B cell (primary cell): Measurements from ENCODE around the gene PAQR4. TPM values are rescaled to one million over a fixed set of nuclear protein-coding genes. Genes with fewer than 3 reads are reported as not detected.
A peak's percentile ranks its signal among the peaks of the same experiment; 100 is the strongest.

Experiments
- ATAC-seq: fragments of 200-7000 bp; cut with Tn5 transposase; one replicate; pipeline ENCODE4 v1.10.0; 2021; ENCODE audit warnings: low read depth, mild to moderate bottlenecking, moderate number of reproducible peaks, moderate library complexity
- CTCF ChIA-PET: fragments of 350-600 bp; sonication (Branson Sonifier 250); formaldehyde crosslinking; loops from one replicate; lab custom pipeline; 2021; ENCODE audit warnings: antibody characterized with exemption, inconsistent platforms; lab: Charles Lee
- POLR2A ChIA-PET: fragments of 350-600 bp; sonication (Branson Sonifier 250); formaldehyde crosslinking; loops from one replicate; lab custom pipeline; 2021; ENCODE audit warnings: antibody characterized with exemption; lab: Charles Lee
- DNase-seq: peaks from one replicate; pipeline ENCODE4 v3.0.0; 2013
- H2AFZ ChIP-seq: 2 replicates; pipeline ENCODE4 v1.6.1; 2012; ENCODE audit warnings: mild to moderate bottlenecking, low read depth, low read length; ENCODE audit not compliant: insufficient read depth, poor library complexity, severe bottlenecking
- H3K27ac ChIP-seq, 2 donors: 1 replicate in 1 of 2; 2 replicates in 1 of 2; pipeline ENCODE4 v1.5.1; 2012 to 2013; ENCODE audit warnings: low read length in 2 of 2, mild to moderate bottlenecking in 2 of 2, moderate library complexity in 1 of 2
- H3K27me3 ChIP-seq, 4 experiments: fragments of 200-600 bp in 1 of 4; sonication (generic) in 1 of 4; replicated peaks in 1 of 4; 1 replicate in 2 of 4; 2 replicates in 2 of 4; pipeline versions ENCODE4 v1.6.1 to v1.7.0; 2013 to 2016; ENCODE audit warnings: low read length in 3 of 4, mild to moderate bottlenecking in 2 of 4, mixed read lengths in 1 of 4, moderate library complexity in 1 of 4; ENCODE audit not compliant: insufficient read depth in 4 of 4, control insufficient read depth in 3 of 4; ENCODE audit errors: control extremely low read depth in 1 of 4
- H3K36me3 ChIP-seq, 2 experiments: replicated peaks in 1 of 2; 1 replicate in 1 of 2; 2 replicates in 1 of 2; pipeline versions ENCODE4 v1.6.1 to v1.7.1; 2013; ENCODE audit warnings: low read length in 1 of 2; ENCODE audit not compliant: insufficient read depth in 2 of 2, control insufficient read depth in 1 of 2; ENCODE audit errors: control extremely low read depth in 1 of 2, extremely low read depth in 1 of 2
- H3K4me1 ChIP-seq, 2 donors: fragments of 200-600 bp in 1 of 2; sonication (generic) in 1 of 2; 1 replicate in 1 of 2; 2 replicates in 1 of 2; pipeline versions ENCODE4 v1.5.1 to v1.6.1; 2013 to 2017; ENCODE audit warnings: low read length in 2 of 2; ENCODE audit not compliant: control insufficient read depth in 2 of 2, insufficient read depth in 2 of 2
- H3K4me2 ChIP-seq: replicated peaks from 2 replicates; pipeline ENCODE3; 2012; ENCODE audit warnings: mild to moderate bottlenecking, low read depth, low read length; ENCODE audit not compliant: poor library complexity, severe bottlenecking
- H3K4me3 ChIP-seq, 5 experiments: fragments of 200-600 bp in 1 of 5; sonication (generic) in 1 of 5; 1 replicate in 3 of 5; 2 replicates in 2 of 5; pipeline versions ENCODE4 v1.5.1 to v1.7.0; 2011 to 2016; ENCODE audit warnings: low read length in 4 of 5, mild to moderate bottlenecking in 4 of 5, low read depth in 2 of 5, control low read depth in 1 of 5, moderate library complexity in 1 of 5; ENCODE audit not compliant: insufficient read depth in 1 of 5; ENCODE audit errors: control extremely low read depth in 1 of 5, extremely low read depth in 1 of 5
- H3K79me2 ChIP-seq: fragments of 200-600 bp; sonication (generic); one replicate; pipeline ENCODE4 v1.6.0; 2016; ENCODE audit warnings: low read length; ENCODE audit not compliant: control insufficient read depth, insufficient read depth
- H3K9ac ChIP-seq: fragments of 200-600 bp; sonication (generic); 2 replicates; pipeline ENCODE4 v1.6.1; 2017; ENCODE audit warnings: mild to moderate bottlenecking, low read length, moderate library complexity
- H3K9me3 ChIP-seq, 3 donors: one replicate each; pipeline versions ENCODE4 v1.6.1 to v1.7.1; 2013; ENCODE audit warnings: low read length in 2 of 3; ENCODE audit not compliant: control insufficient read depth in 2 of 3, insufficient read depth in 1 of 3; ENCODE audit errors: control extremely low read depth in 1 of 3
- H4K20me1 ChIP-seq: 2 replicates; pipeline ENCODE4 v1.6.0; 2012; ENCODE audit warnings: mild to moderate bottlenecking, low read length; ENCODE audit not compliant: insufficient read depth, control insufficient read depth, poor library complexity, severe bottlenecking
- H3K27ac Mint-ChIP-seq: one replicate; pipeline ENCODE4 v1.8.0; 2021; ENCODE audit warnings: mixed read lengths
- H3K27me3 Mint-ChIP-seq: one replicate; pipeline ENCODE4 v1.8.0; 2021; ENCODE audit warnings: mixed read lengths
- H3K4me1 Mint-ChIP-seq: one replicate; pipeline ENCODE4 v1.8.0; 2021; ENCODE audit warnings: mixed read lengths
- H3K4me3 Mint-ChIP-seq: one replicate; pipeline ENCODE4 v1.8.0; 2021; ENCODE audit warnings: mixed read lengths
- H3K9me3 Mint-ChIP-seq: one replicate; pipeline ENCODE4 v1.8.0; 2022; ENCODE audit warnings: mixed read lengths; ENCODE audit not compliant: insufficient read depth
- EZH2 ChIP-seq: IDR thresholded peaks from 2 replicates; pipeline ENCODE4 v1.6.1; 2012; ENCODE audit warnings: borderline replicate concordance, low read depth, mild to moderate bottlenecking, moderate library complexity, low read length; ENCODE audit not compliant: insufficient read depth, poor library complexity, severe bottlenecking
- WGBS: methylation state at CpG from one replicate; pipeline ENCODE4 v1.1.5; 2013; ENCODE audit warnings: missing lambda C conversion rate; ENCODE audit not compliant: insufficient coverage; 5-methylcytosine and 5-hydroxymethylcytosine counted together
- intact Hi-C: fragments of 100-400 bp; cut with micrococcal nuclease; formaldehyde crosslinking; loops from one replicate; pipeline ENCODE4 v1.10.0; 2022
- polyA plus RNA-seq: library from polyadenylated mRNA; depleted of rRNA; stranded (reverse); fragments of >200 nt; gene quantifications from 2 replicates; pipeline ENCODE4 v1.2.3, GENCODE V29; 2012
- total RNA-seq, 2 donors: library from RNA; stranded (reverse); fragments of 120-200 nt in 1 of 2; gene quantifications; 1 replicate in 1 of 2; 2 replicates in 1 of 2; pipeline versions ENCODE4 v1.2.3 to v1.2.4, GENCODE V29; 2013 to 2022
- TF ChIP-seq, protein P1 (sequence below): fragments of 200-600 bp; IDR thresholded peaks from one replicate; pipeline ENCODE4 v1.8.0; 2022; ENCODE audit warnings: antibody characterized with exemption, mild to moderate bottlenecking

PAQR4 gene
- total and polyA plus RNA-seq, 2 donors (not counting 1 experiment from before 2014, with no cell fraction given): 2.6 to 2.8 TPM

DNA sequence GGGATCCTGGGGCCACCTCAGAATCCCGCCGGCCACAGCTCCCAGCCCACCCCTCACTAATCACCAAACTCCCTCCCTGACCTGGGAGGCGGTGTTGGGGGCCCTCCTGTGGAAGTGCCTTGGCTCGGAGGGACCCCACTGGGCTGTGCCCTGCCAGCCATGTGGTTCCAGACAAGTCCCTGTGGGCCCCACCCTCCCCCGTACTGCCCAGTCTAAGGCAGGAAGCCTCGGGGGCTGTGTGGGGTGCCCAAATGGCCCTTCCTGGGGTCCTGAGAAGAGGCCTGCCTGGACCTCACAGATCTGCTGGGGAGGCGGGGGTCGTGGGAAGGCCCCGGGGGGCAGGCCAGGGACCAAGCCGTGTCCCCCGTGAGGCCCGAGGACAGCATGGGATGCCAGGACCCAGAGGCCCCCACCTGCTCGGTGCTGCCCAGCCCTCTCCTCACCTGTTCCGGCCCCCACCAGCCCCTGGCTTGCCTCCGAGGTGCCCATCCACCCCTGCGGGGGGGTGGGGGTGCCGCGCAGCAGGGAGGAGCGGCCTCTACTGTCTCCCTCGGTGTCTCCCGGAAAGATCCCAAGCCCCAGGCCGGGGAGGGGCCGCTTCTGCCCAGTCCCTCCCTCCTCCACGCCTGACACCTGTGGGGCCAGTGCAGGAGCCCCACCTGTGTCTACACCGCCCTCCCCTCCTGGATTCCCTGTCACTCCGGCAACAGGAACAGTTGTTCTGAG is 14.3 kb upstream of the PAQR4 start:
- no peaks in the 10 kb centered on the region for H3K4me1 Mint-ChIP-seq
- H3K9ac ChIP-seq: no peak overlapping the region
- H3K4me3 Mint-ChIP-seq: no peak overlapping the region
- H3K9me3 Mint-ChIP-seq: no peaks in the 10 kb centered on the region
- no peak overlapping the region for H3K27ac ChIP-seq
- peaks cover 0 to 31% (median 5%) of the 10 kb centered on the region in 4 experiments for H3K27me3 ChIP-seq
- ATAC-seq (no peak), DNase-seq (no peak)
- peaks cover 0 to 3% (median 0%) of the 10 kb centered on the region in 3 donors for H3K9me3 ChIP-seq
- intact Hi-C loops: no loop called here
- ChIA-PET POLR2A (no interaction called here), CTCF (interaction anchor here (1.6 kb wide), 1 partner anchor 28 kb away, joined by 5 read pairs; no protein-coding TSS in a partner anchor)
- no peak overlapping the region for H2AFZ ChIP-seq
- H3K79me2 ChIP-seq: no peaks in the 10 kb centered on the region
- no peaks in the 10 kb centered on the region for H4K20me1 ChIP-seq
- peak overlapping the region; percentile 43 for H3K4me2 ChIP-seq
- peaks cover 13 to 26% of the 10 kb centered on the region in 2 donors for H3K4me1 ChIP-seq
- no peak overlapping the region for H3K4me3 ChIP-seq
- H3K27me3 Mint-ChIP-seq: peaks cover 17% of the 10 kb centered on the region
- H3K36me3 ChIP-seq: no peaks in the 10 kb centered on the region
- TF ChIP-seq EZH2: no peak
- TF ChIP-seq, protein P1, sequence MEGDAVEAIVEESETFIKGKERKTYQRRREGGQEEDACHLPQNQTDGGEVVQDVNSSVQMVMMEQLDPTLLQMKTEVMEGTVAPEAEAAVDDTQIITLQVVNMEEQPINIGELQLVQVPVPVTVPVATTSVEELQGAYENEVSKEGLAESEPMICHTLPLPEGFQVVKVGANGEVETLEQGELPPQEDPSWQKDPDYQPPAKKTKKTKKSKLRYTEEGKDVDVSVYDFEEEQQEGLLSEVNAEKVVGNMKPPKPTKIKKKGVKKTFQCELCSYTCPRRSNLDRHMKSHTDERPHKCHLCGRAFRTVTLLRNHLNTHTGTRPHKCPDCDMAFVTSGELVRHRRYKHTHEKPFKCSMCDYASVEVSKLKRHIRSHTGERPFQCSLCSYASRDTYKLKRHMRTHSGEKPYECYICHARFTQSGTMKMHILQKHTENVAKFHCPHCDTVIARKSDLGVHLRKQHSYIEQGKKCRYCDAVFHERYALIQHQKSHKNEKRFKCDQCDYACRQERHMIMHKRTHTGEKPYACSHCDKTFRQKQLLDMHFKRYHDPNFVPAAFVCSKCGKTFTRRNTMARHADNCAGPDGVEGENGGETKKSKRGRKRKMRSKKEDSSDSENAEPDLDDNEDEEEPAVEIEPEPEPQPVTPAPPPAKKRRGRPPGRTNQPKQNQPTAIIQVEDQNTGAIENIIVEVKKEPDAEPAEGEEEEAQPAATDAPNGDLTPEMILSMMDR: no peak
- 74% methylated on average over 25 of the region's 26 CpGs for WGBS
- H3K27ac Mint-ChIP-seq: no peak overlapping the region

DNA sequence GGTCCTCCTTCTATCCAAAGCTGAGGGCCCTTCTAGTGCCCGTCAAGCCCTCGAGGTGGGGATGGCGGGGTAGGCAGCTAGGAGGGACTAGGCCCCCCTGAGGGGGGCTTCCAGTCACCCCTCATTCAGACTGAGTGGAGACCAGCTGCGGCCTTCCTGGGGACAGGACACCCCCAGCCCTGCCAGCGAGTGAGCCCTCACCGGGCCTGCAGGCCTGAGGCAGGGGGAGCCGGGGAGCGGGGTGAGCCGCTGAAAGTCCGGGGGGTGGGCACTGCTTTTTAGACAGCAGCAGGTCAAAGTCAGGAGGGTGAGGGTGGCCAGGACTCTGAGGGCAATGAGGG is 13.7 kb upstream of the PAQR4 start:
- Mint-ChIP-seq H3K4me1 (no peaks in the 10 kb centered on the region), H3K27me3 (peaks cover 22% of the 10 kb centered on the region), H3K9me3 (no peaks in the 10 kb centered on the region), H3K27ac (no peak overlapping the region), H3K4me3 (no peak overlapping the region)
- ChIA-PET POLR2A (no interaction called here), CTCF (interaction anchor here (1.6 kb wide), 1 partner anchor 28 kb away, joined by 5 read pairs; no protein-coding TSS in a partner anchor)
- Histone ChIP-seq H3K79me2 (no peaks in the 10 kb centered on the region), H3K27me3 (peaks cover 0 to 31% (median 5%) of the 10 kb centered on the region in 4 experiments), H4K20me1 (no peaks in the 10 kb centered on the region), H3K4me2 (no peak overlapping the region), H3K9ac (no peak overlapping the region), H2AFZ (no peak overlapping the region), H3K4me1 (peaks cover 13 to 26% of the 10 kb centered on the region in 2 donors), H3K4me3 (no peak overlapping the region), H3K27ac (no peak overlapping the region), H3K36me3 (no peaks in the 10 kb centered on the region), H3K9me3 (peaks cover 0 to 3% (median 0%) of the 10 kb centered on the region in 3 donors)
- DNase-seq: no peak
- intact Hi-C loops: no loop called here
- WGBS: 43% methylated on average over 8 of the region's 10 CpGs
- no peak for TF ChIP-seq EZH2
- TF ChIP-seq, protein P1: no peak
- no peak for ATAC-seq
